H1 (cell line): ENCODE results near the gene KRAS. TPM values are rescaled to one million over a fixed set of nuclear protein-coding genes. Genes with fewer than 3 reads are reported as not detected.

ENCODE experiments used
- CTCF ChIA-PET: fragments of 300-600 bp; sonication (Branson Sonifier 250); formaldehyde crosslinking; loops from one replicate; lab custom pipeline; 2021; ENCODE audit not compliant: partially characterized antibody; lab: Charles Lee
- POLR2A ChIA-PET: fragments of 300-600 bp; sonication (Branson Sonifier 250); formaldehyde crosslinking; loops from one replicate; lab custom pipeline; 2021; ENCODE audit warnings: inconsistent platforms; ENCODE audit not compliant: partially characterized antibody; lab: Charles Lee
- DNase-seq, 2 experiments: peaks; one replicate each; pipeline versions ENCODE4 v3.0.0 to v3.0.0-alpha.2; 2010 to 2022; ENCODE audit warnings: low spot score in 2 of 2, low read depth in 1 of 2, mixed read lengths in 1 of 2
- FAIRE-seq: peaks from 2 replicates; lab custom pipeline; 2011; peaks lifted over from hg19 to GRCh38; lab: Jason Lieb, UNC
- H2AFZ ChIP-seq: 2 replicates; pipeline ENCODE4 v1.8.1; 2012; ENCODE audit warnings: low read length, inconsistent platforms
- H2AK5ac ChIP-seq: 2 replicates; pipeline ENCODE4 v1.6.1; 2013; ENCODE audit warnings: low read depth, low read length
- H2BK120ac ChIP-seq: replicated peaks from 2 replicates; pipeline ENCODE3; 2013; ENCODE audit warnings: low read depth, low read length, inconsistent platforms
- H2BK12ac ChIP-seq: 2 replicates; pipeline ENCODE4 v1.6.1; 2013; ENCODE audit warnings: low read depth, low read length
- H2BK15ac ChIP-seq: 2 replicates; pipeline ENCODE4 v1.6.1; 2013; ENCODE audit warnings: low read length
- H2BK20ac ChIP-seq: 2 replicates; pipeline ENCODE4 v1.6.1; 2013; ENCODE audit warnings: low read length
- H2BK5ac ChIP-seq: 2 replicates; pipeline ENCODE4 v1.6.1; 2013; ENCODE audit warnings: low read depth, low read length
- H3K14ac ChIP-seq: 2 replicates; pipeline ENCODE4 v1.6.1; 2013; ENCODE audit warnings: inconsistent platforms; ENCODE audit not compliant: insufficient read length
- H3K18ac ChIP-seq: 2 replicates; pipeline ENCODE4 v1.6.1; 2013; ENCODE audit warnings: low read length; ENCODE audit errors: extremely low read depth
- H3K23ac ChIP-seq: 2 replicates; pipeline ENCODE4 v1.6.1; 2013; ENCODE audit warnings: inconsistent platforms; ENCODE audit not compliant: insufficient read length
- H3K23me2 ChIP-seq: 2 replicates; pipeline ENCODE4 v1.6.1; 2013; ENCODE audit warnings: low read depth, low read length
- H3K27ac ChIP-seq: 2 replicates; pipeline ENCODE4 v1.6.1; 2011; ENCODE audit warnings: low read depth, low read length, inconsistent platforms
- H3K27me3 ChIP-seq, 4 experiments: replicated peaks in 1 of 4; 1 replicate in 1 of 4; 2 replicates in 3 of 4; pipeline versions ENCODE4 v1.6.1 to v1.8.1; 2011 to 2013; ENCODE audit warnings: low read length in 3 of 4, mild to moderate bottlenecking in 3 of 4, inconsistent platforms in 2 of 4, mixed read lengths in 2 of 4, moderate library complexity in 1 of 4; ENCODE audit not compliant: control insufficient read depth in 3 of 4, insufficient read depth in 3 of 4; ENCODE audit errors: extremely low read depth in 1 of 4
- H3K36me3 ChIP-seq, 4 experiments: 2 replicates each; pipeline versions ENCODE4 v1.6.1 to v1.8.1; 2011 to 2013; ENCODE audit warnings: mild to moderate bottlenecking in 4 of 4, low read length in 3 of 4, moderate library complexity in 2 of 4, control low read depth in 1 of 4, inconsistent platforms in 1 of 4; ENCODE audit not compliant: insufficient read depth in 4 of 4, control insufficient read depth in 2 of 4
- H3K4ac ChIP-seq: replicated peaks from 2 replicates; pipeline ENCODE3; 2013; ENCODE audit warnings: low read length, low read depth, mixed read lengths, inconsistent platforms; ENCODE audit not compliant: insufficient read length
- H3K4me1 ChIP-seq, 4 experiments: replicated peaks in 1 of 4; 1 replicate in 1 of 4; 2 replicates in 3 of 4; pipeline versions ENCODE4 v1.6.1 to v1.8.1; 2011 to 2013; ENCODE audit warnings: low read length in 3 of 4, inconsistent platforms in 2 of 4, mixed read lengths in 1 of 4; ENCODE audit not compliant: insufficient read depth in 4 of 4, control insufficient read depth in 3 of 4
- H3K4me2 ChIP-seq, 2 experiments: 2 replicates each; pipeline versions ENCODE4 v1.6.1 to v1.8.1; 2011 to 2013; ENCODE audit warnings: low read depth in 2 of 2, low read length in 2 of 2, control low read depth in 1 of 2, inconsistent platforms in 1 of 2, mild to moderate bottlenecking in 1 of 2; ENCODE audit not compliant: insufficient read depth in 1 of 2
- H3K4me3 ChIP-seq, 4 experiments: fragments of 200-600, 300-600 bp in 1 of 4; sonication (generic), shearing (Covaris generic), sonication (Bioruptor Twin) in 1 of 4; 2 replicates each; pipeline versions ENCODE4 v1.5.1 to v1.8.1; 2011 to 2016; ENCODE audit warnings: low read length in 4 of 4, low read depth in 3 of 4, control low read depth in 2 of 4, inconsistent platforms in 2 of 4, mild to moderate bottlenecking in 2 of 4, mixed read lengths in 1 of 4, moderate library complexity in 1 of 4; ENCODE audit not compliant: insufficient read depth in 2 of 4; ENCODE audit errors: extremely low read depth in 1 of 4
- H3K56ac ChIP-seq: replicated peaks from 2 replicates; pipeline ENCODE3; 2013; ENCODE audit warnings: low read depth, mild to moderate bottlenecking, mixed read lengths, low read length, inconsistent platforms; ENCODE audit not compliant: insufficient read length
- H3K79me1 ChIP-seq: 2 replicates; pipeline ENCODE4 v1.6.1; 2013; ENCODE audit warnings: low read depth, low read length, control low read depth
- H3K79me2 ChIP-seq, 2 experiments: 2 replicates each; pipeline versions ENCODE4 v1.6.1 to v1.8.1; 2012 to 2013; ENCODE audit warnings: low read length in 2 of 2, mild to moderate bottlenecking in 2 of 2, inconsistent platforms in 1 of 2; ENCODE audit not compliant: insufficient read depth in 2 of 2, control insufficient read depth in 1 of 2
- H3K9ac ChIP-seq, 4 experiments: replicated peaks in 1 of 4; 1 replicate in 1 of 4; 2 replicates in 3 of 4; pipeline versions ENCODE4 v1.6.1 to v1.8.1; 2011 to 2013; ENCODE audit warnings: low read depth in 3 of 4, low read length in 3 of 4, control low read depth in 2 of 4, mild to moderate bottlenecking in 2 of 4, moderate library complexity in 2 of 4, inconsistent platforms in 1 of 4; ENCODE audit errors: extremely low read depth in 1 of 4
- H3K9me3 ChIP-seq, 2 experiments: 2 replicates each; pipeline versions ENCODE4 v1.6.1 to v1.8.1; 2012 to 2013; ENCODE audit warnings: mild to moderate bottlenecking in 2 of 2, moderate library complexity in 2 of 2, control low read depth in 1 of 2, inconsistent platforms in 1 of 2, low read depth in 1 of 2, low read length in 1 of 2, mixed read lengths in 1 of 2; ENCODE audit not compliant: insufficient read depth in 2 of 2
- H4K20me1 ChIP-seq, 2 experiments: replicated peaks in 1 of 2; 2 replicates each; pipeline versions ENCODE3 to v1.8.1; 2011 to 2013; ENCODE audit warnings: inconsistent platforms in 2 of 2, low read length in 2 of 2, mild to moderate bottlenecking in 1 of 2; ENCODE audit not compliant: insufficient read depth in 2 of 2, control insufficient read depth in 1 of 2
- H4K5ac ChIP-seq: 2 replicates; pipeline ENCODE4 v1.6.1; 2013; ENCODE audit warnings: low read length, low read depth, mixed read lengths, inconsistent platforms; ENCODE audit not compliant: insufficient read length
- H4K8ac ChIP-seq: 2 replicates; pipeline ENCODE4 v1.8.0; 2013; ENCODE audit warnings: mild to moderate bottlenecking, moderate library complexity, low read length, inconsistent platforms; ENCODE audit not compliant: insufficient read depth; ENCODE audit errors: extremely low read depth
- H4K91ac ChIP-seq: replicated peaks from 2 replicates; pipeline ENCODE3; 2013; ENCODE audit warnings: low read length, mixed read lengths, inconsistent platforms; ENCODE audit not compliant: insufficient read length
- BRCA1 ChIP-seq: IDR thresholded peaks from 2 replicates; pipeline ENCODE4 v1.6.1; 2012; ENCODE audit warnings: low read depth, low read length, improper control_type of control experiment
- E2F6 ChIP-seq: IDR thresholded peaks from 2 replicates; pipeline ENCODE4 v1.6.1; 2012; ENCODE audit warnings: inconsistent platforms
- JUND ChIP-seq: IDR thresholded peaks from 2 replicates; pipeline ENCODE4 v1.6.1; 2011; ENCODE audit warnings: mild to moderate bottlenecking, improper control_type of control experiment, low read length
- MAX ChIP-seq: IDR thresholded peaks from 2 replicates; pipeline ENCODE4 v1.6.1; 2012; ENCODE audit warnings: inconsistent platforms
- SIX5 ChIP-seq: IDR thresholded peaks from 2 replicates; pipeline ENCODE4 v1.6.1; 2011; ENCODE audit warnings: mild to moderate bottlenecking, low read depth, low read length
- WGBS, 2 experiments: shearing (Covaris generic) in 1 of 2; methylation state at CpG; one replicate each; pipeline versions ENCODE4 v1.1.6 to v1.1.7; 2013 to 2015; ENCODE audit warnings: low lambda C conversion rate in 2 of 2, mixed read lengths in 2 of 2, inconsistent platforms in 1 of 2, low coverage in 1 of 2, missing lambda C conversion rate in 1 of 2; ENCODE audit not compliant: insufficient replicate concordance in 2 of 2, insufficient coverage in 1 of 2, insufficient read length in 1 of 2; ENCODE audit errors: extremely low coverage in 1 of 2, missing lambda C conversion rate in 1 of 2; 5-methylcytosine and 5-hydroxymethylcytosine counted together
- polyA plus RNA-seq, 7 experiments: library from polyadenylated mRNA; depleted of rRNA in 3 of 7; stranded (reverse) in 5 of 7; unstranded in 2 of 7; fragments of >200 nt in 5 of 7; fragments of 200-250 nt in 2 of 7; gene quantifications; 1 replicate in 5 of 7; 2 replicates in 1 of 7; 4 replicates in 1 of 7; pipeline versions ENCODE4 v1.2.1 to v1.2.3, GENCODE V29; 2011 to 2013; ENCODE audit warnings: missing spikeins in 2 of 7, mixed read lengths in 2 of 7
- total RNA-seq: library from RNA; stranded (reverse); fragmentation: NEBNext Ultra II Directional; extraction: Animal tissue kit (Norgen Biotek cat#: 25700); gene quantifications from 2 replicates; pipeline ENCODE4 v1.2.1, GENCODE V29; 2021

Gene KRAS
- total and polyA plus RNA-seq, 2 of the 8 experiments (the other 6 are each of a cell fraction or from before 2014, with no cell fraction given) = 24.8 to 64.6 TPM

- no peak overlapping the region for H4K5ac ChIP-seq
- H3K9ac ChIP-seq = no peak overlapping the region
- no peak for DNase-seq
- H3K4me1 ChIP-seq = no peaks in the 10 kb centered on the region
- no peak overlapping the region for H2BK20ac ChIP-seq
- no peak overlapping the region for H3K18ac ChIP-seq
- H2BK15ac ChIP-seq = no peak overlapping the region
- H3K27me3 ChIP-seq = no peaks in the 10 kb centered on the region
- no peak overlapping the region for H3K27ac ChIP-seq
- no peak overlapping the region for H2AK5ac ChIP-seq
- no peak overlapping the region for H4K8ac ChIP-seq
- no peak overlapping the region for H3K56ac ChIP-seq
- H3K79me1 ChIP-seq = no peaks in the 10 kb centered on the region
- POLR2A ChIA-PET = no interaction called here
- H4K20me1 ChIP-seq = no peaks in the 10 kb centered on the region
- H3K4me2 ChIP-seq = no peak overlapping the region
- H3K4me3 ChIP-seq = no peak overlapping the region
- no peak overlapping the region for H3K14ac ChIP-seq
- no peak for FAIRE-seq
- TF ChIP-seq MAX (no peak), E2F6 (no peak), JUND (no peak), SIX5 (no peak), BRCA1 (no peak)
- TF ChIP-seq, all 59 proteins: peak for 0
- no peaks in the 10 kb centered on the region for H3K9me3 ChIP-seq
- H2BK12ac ChIP-seq = no peak overlapping the region
- H3K36me3 ChIP-seq = no peaks in the 10 kb centered on the region
- H3K4ac ChIP-seq = no peak overlapping the region
- H2BK120ac ChIP-seq = no peak overlapping the region
- CTCF ChIA-PET = interaction anchor here (0.6 kb wide), 1 partner anchor 232 kb away, joined by 3 read pairs; no protein-coding TSS in a partner anchor
- no peak overlapping the region for H4K91ac ChIP-seq
- H3K23me2 ChIP-seq = no peaks in the 10 kb centered on the region
- H3K23ac ChIP-seq = no peak overlapping the region
- H2BK5ac ChIP-seq = no peak overlapping the region
- H2AFZ ChIP-seq = no peak overlapping the region
- H3K79me2 ChIP-seq = no peaks in the 10 kb centered on the region
- 91% methylated on average over 4 of the region's 4 CpGs; no CpG with 5 or more reads in 1 of the 2 experiments for WGBS, 2 experiments
These were observed 33.3 kb upstream of the KRAS start for GRCh38 chr12:25284024-25284423.
